ENCODE measurements around the gene CD3E.
A peak's percentile ranks its signal among the peaks of the same experiment; 100 is the strongest.

The CD3E gene

GRCh38 chr11:118328745-118329144 lies 24.2 kb downstream of the CD3E start:
- DNase-seq, result no peak

GRCh38 chr11:118334745-118335144 lies 30.2 kb downstream of the CD3E start:
- no peak for DNase-seq

GRCh38 chr11:118338637-118339061 lies 34.1 kb downstream of the CD3E start:
- peak; percentile 83 for DNase-seq

- no peak for DNase-seq
Observed at GRCh38 chr11:118339281-118339961, 34.9 kb downstream of the CD3E start.

GRCh38 chr11:118340449-118340848 lies 35.9 kb downstream of the CD3E start:
- DNase-seq, result no peak

- DNase-seq, result no peak
Observed at GRCh38 chr11:118341261-118341660, 36.7 kb downstream of the CD3E start.

- no peak for DNase-seq
Observed at GRCh38 chr11:118341815-118342489, 37.4 kb downstream of the CD3E start.

- DNase-seq, result peak; percentile 62
Observed at GRCh38 chr11:118342503-118343161, 38.1 kb downstream of the CD3E start, which contains the start of gene CD3D. Gene CD3D, minus strand, starts transcription at chr11:118342705. Its CDS starts 98 bp downstream, at chr11:118342607.

GRCh38 chr11:118343248-118343647 lies 38.7 kb downstream of the CD3E start:
- no peak for DNase-seq

- peak; percentile 55 for DNase-seq
Observed at GRCh38 chr11:118343981-118344515, 39.5 kb downstream of the CD3E start, which contains the start of gene CD3G. Gene CD3G, plus strand, starts transcription at chr11:118344344. Its CDS starts 80 bp downstream, at chr11:118344424.

GRCh38 chr11:118349475-118349874 lies 44.9 kb downstream of the CD3E start:
- DNase-seq, result no peak

GRCh38 chr11:118353084-118353710 lies 48.7 kb downstream of the CD3E start:
- no peak for DNase-seq

GRCh38 chr11:118358071-118358470 lies 53.5 kb downstream of the CD3E start:
- no peak for DNase-seq

GRCh38 chr11:118359295-118359958 lies 54.9 kb downstream of the CD3E start, which contains the start of gene UBE4A:
Gene UBE4A, plus strand, starts transcription at chr11:118359600. Its CDS starts 5,481 bp downstream, at chr11:118365081.
- peak; percentile 99 for DNase-seq

GRCh38 chr11:118364956-118365615 lies 60.6 kb downstream of the CD3E start:
- DNase-seq, result no peak

All from activated T-cell treated with anti-CD3 and anti-CD28 coated beads for 4 hours (primary cell).